PC-9 (cell line): ENCODE measurements around the gene PACRGL. TPM values are rescaled to one million over a fixed set of nuclear protein-coding genes. Genes with fewer than 3 reads are reported as not detected.
"Not testable (repeated sequence)": the region's sequence is repeated elsewhere in the genome, so short reads cannot be mapped to it uniquely, and the experiment has no call there.

Experiments used
- BruUV-seq: library from RNA; stranded (reverse); fragments of 400-500 nt; replicated peaks from 2 replicates; lab custom pipeline; 2021; lab: Mats Ljungman, UMichigan
- CTCF ChIA-PET: fragments of 300-600 bp; sonication (Branson Sonifier 250); formaldehyde crosslinking; loops from one replicate; lab custom pipeline; 2022; ENCODE audit warnings: antibody characterized with exemption; lab: Charles Lee
- POLR2A ChIA-PET: fragments of 300-600 bp; sonication (Branson Sonifier 250); formaldehyde crosslinking; loops from one replicate; lab custom pipeline; 2022; ENCODE audit warnings: antibody characterized with exemption; ENCODE audit not compliant: unreplicated experiment; lab: Charles Lee
- DNase-seq, 2 experiments: peaks; one replicate each; pipeline versions ENCODE4 v3.0.0 to v3.0.0-alpha.2; 2015 to 2022; ENCODE audit warnings: mixed read lengths in 1 of 2
- H2AFZ ChIP-seq: fragments of 200-600 bp; sonication (generic); 2 replicates; pipeline ENCODE4 v1.8.1; 2017; ENCODE audit warnings: antibody characterized with exemption
- H3F3A ChIP-seq: fragments of 200-600 bp; sonication (generic); 2 replicates; pipeline ENCODE4 v1.8.1; 2017; ENCODE audit warnings: antibody characterized with exemption, mild to moderate bottlenecking, low read depth; ENCODE audit not compliant: insufficient read depth
- H3K27ac ChIP-seq: fragments of 200-600 bp; sonication (generic); 2 replicates; pipeline ENCODE4 v1.6.1; 2016; ENCODE audit warnings: mixed run types
- H3K27me3 ChIP-seq: fragments of 200-600 bp; sonication (generic); 2 replicates; pipeline ENCODE4 v1.6.1; 2016; ENCODE audit warnings: low read depth, mixed run types; ENCODE audit not compliant: insufficient read depth
- H3K36me3 ChIP-seq: fragments of 200-600 bp; sonication (generic); 2 replicates; pipeline ENCODE4 v1.6.1; 2016; ENCODE audit warnings: low read depth, mixed run types
- H3K4me1 ChIP-seq: fragments of 200-600 bp; sonication (generic); replicated peaks from 2 replicates; pipeline ENCODE4 v1.6.1; 2016; ENCODE audit warnings: mixed run types; ENCODE audit not compliant: insufficient read depth
- H3K4me2 ChIP-seq: fragments of 200-600 bp; sonication (generic); 2 replicates; pipeline ENCODE4 v1.6.1; 2017; ENCODE audit warnings: mixed run types
- H3K4me3 ChIP-seq: fragments of 200-600 bp; sonication (generic); 2 replicates; pipeline ENCODE4 v1.6.1; 2016; ENCODE audit warnings: mixed run types
- H3K79me2 ChIP-seq: fragments of 200-600 bp; sonication (generic); 2 replicates; pipeline ENCODE4 v1.6.1; 2017; ENCODE audit warnings: low read depth, mixed run types
- H3K9me2 ChIP-seq: fragments of 200-600 bp; sonication (generic); 2 replicates; pipeline ENCODE4 v1.8.1; 2017; ENCODE audit warnings: mild to moderate bottlenecking; ENCODE audit not compliant: insufficient read depth
- H3K9me3 ChIP-seq: fragments of 200-600 bp; sonication (generic); 2 replicates; pipeline ENCODE4 v1.8.1; 2016; ENCODE audit warnings: low read depth; ENCODE audit not compliant: insufficient read depth
- H4K20me1 ChIP-seq: fragments of 200-600 bp; sonication (generic); 2 replicates; pipeline ENCODE4 v1.8.1; 2017; ENCODE audit not compliant: insufficient read depth
- EZH2 ChIP-seq: fragments of 200-600 bp; sonication (generic); IDR thresholded peaks from 2 replicates; pipeline ENCODE4 v1.8.0; 2017; ENCODE audit warnings: antibody characterized with exemption, low read depth
- intact Hi-C: fragments of 100-400 bp; cut with micrococcal nuclease; formaldehyde crosslinking; loops from one replicate; pipeline ENCODE4 v1.10.0; 2022; ENCODE audit not compliant: unreplicated experiment
- total RNA-seq: library from RNA; stranded (reverse); gene quantifications from 2 replicates; pipeline ENCODE4 v1.2.3, GENCODE V29; 2021
- TF ChIP-seq, protein P1 (sequence below): fragments of 200-600 bp; sonication (generic); conservative IDR thresholded peaks from 2 replicates; pipeline ENCODE4 v1.6.1; 2017; ENCODE audit warnings: mixed run types, antibody characterized with exemption, mild to moderate bottlenecking, moderate library complexity

PACRGL gene
- total RNA-seq, 1 experiment from 2014 or later, result 23.0 TPM

GRCh38 chr4:20778896-20779295 is 78.6 kb downstream of the PACRGL start:
- Histone ChIP-seq H3K9me2 (no peaks in the 10 kb centered on the region), H3F3A (no peaks in the 10 kb centered on the region), H3K27me3 (no peaks in the 10 kb centered on the region), H3K79me2 (no peaks in the 10 kb centered on the region), H3K4me1 (no peaks in the 10 kb centered on the region), H2AFZ (no peak overlapping the region), H3K4me2 (no peak overlapping the region), H3K36me3 (no peaks in the 10 kb centered on the region), H4K20me1 (no peaks in the 10 kb centered on the region), H3K4me3 (no peak overlapping the region), H3K9me3 (no peaks in the 10 kb centered on the region), H3K27ac (no peak overlapping the region)
- no peak for DNase-seq
- intact Hi-C loops, result loop anchor here (10.0 kb wide), 2 partner anchors 116 to 356 kb away; no protein-coding TSS in a partner anchor
- no peak for TF ChIP-seq EZH2
- TF ChIP-seq, protein P1, sequence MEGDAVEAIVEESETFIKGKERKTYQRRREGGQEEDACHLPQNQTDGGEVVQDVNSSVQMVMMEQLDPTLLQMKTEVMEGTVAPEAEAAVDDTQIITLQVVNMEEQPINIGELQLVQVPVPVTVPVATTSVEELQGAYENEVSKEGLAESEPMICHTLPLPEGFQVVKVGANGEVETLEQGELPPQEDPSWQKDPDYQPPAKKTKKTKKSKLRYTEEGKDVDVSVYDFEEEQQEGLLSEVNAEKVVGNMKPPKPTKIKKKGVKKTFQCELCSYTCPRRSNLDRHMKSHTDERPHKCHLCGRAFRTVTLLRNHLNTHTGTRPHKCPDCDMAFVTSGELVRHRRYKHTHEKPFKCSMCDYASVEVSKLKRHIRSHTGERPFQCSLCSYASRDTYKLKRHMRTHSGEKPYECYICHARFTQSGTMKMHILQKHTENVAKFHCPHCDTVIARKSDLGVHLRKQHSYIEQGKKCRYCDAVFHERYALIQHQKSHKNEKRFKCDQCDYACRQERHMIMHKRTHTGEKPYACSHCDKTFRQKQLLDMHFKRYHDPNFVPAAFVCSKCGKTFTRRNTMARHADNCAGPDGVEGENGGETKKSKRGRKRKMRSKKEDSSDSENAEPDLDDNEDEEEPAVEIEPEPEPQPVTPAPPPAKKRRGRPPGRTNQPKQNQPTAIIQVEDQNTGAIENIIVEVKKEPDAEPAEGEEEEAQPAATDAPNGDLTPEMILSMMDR, result no peak
- ChIA-PET CTCF (no interaction called here), POLR2A (no interaction called here)
- BruUV-seq, result no TSS peak

DNA sequence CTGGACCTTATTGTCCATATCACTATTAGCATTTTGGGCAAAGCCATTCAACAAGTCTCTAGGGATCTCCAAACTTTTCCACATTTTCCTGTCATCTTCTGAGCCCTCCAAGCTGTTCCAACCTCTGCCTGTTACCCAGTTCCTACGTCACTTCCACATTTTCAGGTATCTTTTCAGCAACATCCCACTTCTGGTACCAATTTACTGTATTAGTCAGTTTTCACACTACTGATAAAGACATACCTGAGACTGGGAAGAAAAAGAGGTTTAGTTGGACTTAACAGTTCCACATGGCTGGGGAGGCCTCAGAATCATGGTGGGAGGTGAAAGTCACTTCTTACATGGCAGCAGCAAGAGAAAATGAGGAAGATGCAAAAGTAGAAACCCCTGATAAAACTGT is 82.9 kb downstream of the PACRGL start:
- H3F3A ChIP-seq, H3K79me2 ChIP-seq, H4K20me1 ChIP-seq, H3K4me1 ChIP-seq, H3K9me2 ChIP-seq, H2AFZ ChIP-seq, CTCF ChIA-PET, H3K36me3 ChIP-seq, H3K9me3 ChIP-seq, POLR2A ChIA-PET, H3K4me2 ChIP-seq, H3K27me3 ChIP-seq, H3K4me3 ChIP-seq, H3K27ac ChIP-seq, intact Hi-C loops, DNase-seq, BruUV-seq: not testable (repeated sequence)

GRCh38 chr4:20787940-20788665 is 87.8 kb downstream of the PACRGL start:
- ChIA-PET CTCF (no interaction called here), POLR2A (no interaction called here)
- H3K9me2 ChIP-seq, result no peaks in the 10 kb centered on the region

More at GRCh38 chr4:20787940-20788665, 87.8 kb downstream of the PACRGL start:
- Histone ChIP-seq H3K36me3 (no peaks in the 10 kb centered on the region), H3K4me1 (no peaks in the 10 kb centered on the region), H2AFZ (no peak overlapping the region), H3K27ac (no peak overlapping the region), H3K27me3 (no peaks in the 10 kb centered on the region), H3K4me3 (no peak overlapping the region), H3F3A (no peaks in the 10 kb centered on the region), H4K20me1 (no peaks in the 10 kb centered on the region), H3K9me3 (no peaks in the 10 kb centered on the region), H3K79me2 (no peaks in the 10 kb centered on the region), H3K4me2 (no peak overlapping the region)
- DNase-seq, result no peak
- no peak for TF ChIP-seq EZH2
- TF ChIP-seq, protein P1, result no peak
- no TSS peak for BruUV-seq
- intact Hi-C loops, result no loop called here
